GM18520 (cell line): ENCODE measurements around the gene HLA-DPA1.

ENCODE experiments used
- ATAC-seq: cut with Tn5 transposase; IDR thresholded peaks from one replicate; pipeline ENCODE4 v1.9.1; 2021; ENCODE audit not compliant: unreplicated experiment

The HLA-DPA1 gene

GRCh38 chr6:33018418-33018817, 55.0 kb downstream of the HLA-DPA1 start:
- ATAC-seq, result no peak

GRCh38 chr6:33017694-33018353, 55.6 kb downstream of the HLA-DPA1 start:
- ATAC-seq, result no peak

DNA sequence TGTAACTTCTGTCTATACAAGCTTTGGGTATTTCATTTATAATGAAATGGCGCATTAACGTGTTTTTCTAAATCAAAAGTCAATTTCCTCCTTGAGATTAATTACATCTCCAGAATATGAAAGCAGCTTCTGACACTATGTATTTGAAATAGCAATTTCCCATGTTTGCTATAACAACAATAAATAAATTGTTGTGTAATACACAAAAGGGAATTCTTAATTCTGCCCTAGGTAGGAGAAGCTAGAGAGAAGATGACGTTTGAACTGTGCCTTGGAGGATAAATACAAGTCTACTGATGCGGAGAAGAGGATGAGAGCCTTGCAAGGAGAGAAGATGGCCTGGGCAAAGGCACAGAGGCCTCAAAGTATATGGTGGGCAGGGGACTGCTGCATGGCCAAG, 56.4 kb downstream of the HLA-DPA1 start:
- no peak for ATAC-seq

- ATAC-seq, result no peak
These were observed 57.7 kb downstream of the HLA-DPA1 start for GRCh38 chr6:33015798-33016197.

DNA sequence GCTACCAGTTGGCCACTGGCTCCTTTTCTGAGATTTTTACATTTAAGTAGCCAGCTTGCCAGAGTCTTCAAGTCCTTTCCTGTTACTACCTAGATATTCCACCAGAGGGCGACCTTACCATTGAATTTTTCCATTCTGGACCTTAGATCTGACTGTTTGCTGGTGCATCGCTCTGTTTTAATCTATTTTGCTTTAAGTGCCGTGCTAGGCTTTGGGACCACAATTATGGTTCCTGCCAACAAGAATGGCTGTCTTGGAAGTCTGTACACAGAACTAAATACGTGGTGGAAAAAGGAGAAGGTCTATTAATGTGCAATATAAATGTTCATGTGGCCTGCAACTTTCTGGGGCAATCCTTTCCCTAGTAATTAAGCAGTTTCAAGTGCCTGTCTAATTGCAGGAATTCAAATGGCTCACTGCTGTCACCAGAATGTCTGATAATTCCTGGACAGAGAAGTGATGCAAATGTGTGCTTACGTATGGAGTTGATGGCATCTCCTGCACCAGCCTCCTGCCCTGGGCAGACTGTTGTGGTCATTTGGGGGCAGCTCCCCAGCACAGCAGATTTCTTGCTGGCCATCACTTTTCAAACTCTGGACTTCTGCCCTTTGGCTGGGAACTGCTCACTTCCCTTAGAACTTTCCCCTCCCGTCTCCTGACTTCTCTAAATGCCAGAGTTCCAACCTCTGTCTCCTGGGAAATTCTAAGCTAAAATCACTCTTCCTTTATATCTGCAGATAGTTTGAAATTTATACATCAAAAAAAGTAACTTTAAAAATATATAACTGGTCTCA, 58.4 kb downstream of the HLA-DPA1 start:
- ATAC-seq, result no peak
